Hepatocyte (in vitro differentiated cells): ENCODE data around the gene PTPN13. TPM values are rescaled to one million over a fixed set of nuclear protein-coding genes. Genes with fewer than 3 reads are reported as not detected.

Experiments
- DNase-seq: peaks from one replicate; pipeline ENCODE4 v3.0.0-alpha.2; 2016; ENCODE audit warnings: low spot score
- H2AFZ ChIP-seq: fragments of 200-600 bp; sonication (generic); 2 replicates; pipeline ENCODE4 v1.6.0; 2016; ENCODE audit warnings: antibody characterized with exemption, mild to moderate bottlenecking
- H3K27ac ChIP-seq: fragments of 200-600 bp; sonication (generic); 2 replicates; pipeline ENCODE4 v1.5.1; 2016; ENCODE audit warnings: mild to moderate bottlenecking
- H3K27me3 ChIP-seq: fragments of 200-600 bp; sonication (generic); 2 replicates; pipeline ENCODE4 v1.6.1; 2016
- H3K36me3 ChIP-seq: fragments of 200-600 bp; sonication (generic); replicated peaks from 2 replicates; pipeline ENCODE4 v1.5.1; 2016; ENCODE audit warnings: low read depth; ENCODE audit not compliant: insufficient read depth
- H3K4me1 ChIP-seq: fragments of 200-600 bp; sonication (generic); 2 replicates; pipeline ENCODE4 v1.5.1; 2016; ENCODE audit warnings: mild to moderate bottlenecking, moderate library complexity; ENCODE audit not compliant: insufficient read depth
- H3K4me2 ChIP-seq: fragments of 200-600 bp; sonication (generic); 2 replicates; pipeline ENCODE4 v1.6.0; 2016
- H3K4me3 ChIP-seq: fragments of 200-600 bp; sonication (generic); 2 replicates; pipeline ENCODE4 v1.5.1; 2016; ENCODE audit warnings: mild to moderate bottlenecking
- H3K79me2 ChIP-seq: fragments of 200-600 bp; sonication (generic); 2 replicates; pipeline ENCODE4 v1.6.0; 2017; ENCODE audit warnings: mild to moderate bottlenecking
- H3K9me2 ChIP-seq: fragments of 200-600 bp; sonication (generic); replicated peaks from 2 replicates; pipeline ENCODE4 v1.6.0; 2017; ENCODE audit warnings: mild to moderate bottlenecking; ENCODE audit not compliant: insufficient read depth
- H3K9me3 ChIP-seq: fragments of 200-600 bp; sonication (generic); 2 replicates; pipeline ENCODE4 v1.5.1; 2016; ENCODE audit warnings: low read depth, mild to moderate bottlenecking
- H4K20me1 ChIP-seq: fragments of 200-600 bp; sonication (generic); 2 replicates; pipeline ENCODE4 v1.6.0; 2016; ENCODE audit warnings: mild to moderate bottlenecking; ENCODE audit not compliant: insufficient read depth, poor library complexity, severe bottlenecking
- EZH2 ChIP-seq: fragments of 200-600 bp; sonication (generic); IDR thresholded peaks from 2 replicates; pipeline ENCODE4 v1.6.1; 2016; ENCODE audit warnings: antibody characterized with exemption, mild to moderate bottlenecking, borderline replicate concordance
- EZH2phosphoT487 ChIP-seq: fragments of 200-600 bp; sonication (generic); IDR thresholded peaks from one replicate; pipeline ENCODE4 v1.6.1; 2018; ENCODE audit warnings: antibody characterized with exemption, mild to moderate bottlenecking, low read depth, moderate library complexity; ENCODE audit not compliant: unreplicated experiment, severe bottlenecking
- WGBS: methylation state at CpG from one replicate; pipeline ENCODE4 v1.1.6; 2016; ENCODE audit warnings: low lambda C conversion rate; ENCODE audit errors: missing lambda C conversion rate; 5-methylcytosine and 5-hydroxymethylcytosine counted together
- polyA plus RNA-seq: library from polyadenylated mRNA; unstranded; fragments of >200 nt; fragmentation: Nextera tagmentation; extraction: Ambion mirVana; gene quantifications from 2 replicates; pipeline ENCODE4 v1.2.1, GENCODE V29; 2016
- total RNA-seq: library from RNA; depleted of rRNA; stranded (reverse); fragments of >200 nt; gene quantifications from 2 replicates; pipeline ENCODE4 v1.2.3, GENCODE V29; 2014
- TF ChIP-seq, protein P1 (sequence below): fragments of 200-600 bp; sonication (generic); IDR thresholded peaks from 2 replicates; pipeline ENCODE4 v1.5.1; 2016; ENCODE audit warnings: antibody characterized with exemption, mild to moderate bottlenecking; ENCODE audit not compliant: poor library complexity

Gene PTPN13
- total and polyA plus RNA-seq, 2 experiments from 2014 or later, result 12.6 to 52.8 TPM

DNA sequence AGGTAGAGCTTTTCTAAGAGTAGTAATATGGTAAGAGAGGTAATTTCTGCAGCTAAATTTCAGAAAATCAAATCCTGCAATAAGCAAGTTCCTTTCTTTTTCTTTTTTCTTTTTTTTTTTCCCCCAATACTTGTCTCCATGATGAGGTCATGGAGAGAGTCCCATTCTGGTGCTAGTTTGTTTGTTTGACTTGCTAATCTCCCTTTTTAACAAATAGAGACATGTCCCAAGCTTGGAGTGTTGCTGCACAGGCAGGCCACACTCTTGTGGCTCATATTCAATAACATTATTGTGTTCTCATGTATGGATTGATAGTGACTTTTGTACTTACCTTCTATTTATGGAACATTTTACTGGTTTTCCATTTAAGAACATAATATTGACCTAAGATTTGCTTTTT lies 25.5 kb downstream of the PTPN13 start:
- H3K9me3 ChIP-seq, result no peaks in the 10 kb centered on the region
- no peak overlapping the region for H3K4me2 ChIP-seq

DNA sequence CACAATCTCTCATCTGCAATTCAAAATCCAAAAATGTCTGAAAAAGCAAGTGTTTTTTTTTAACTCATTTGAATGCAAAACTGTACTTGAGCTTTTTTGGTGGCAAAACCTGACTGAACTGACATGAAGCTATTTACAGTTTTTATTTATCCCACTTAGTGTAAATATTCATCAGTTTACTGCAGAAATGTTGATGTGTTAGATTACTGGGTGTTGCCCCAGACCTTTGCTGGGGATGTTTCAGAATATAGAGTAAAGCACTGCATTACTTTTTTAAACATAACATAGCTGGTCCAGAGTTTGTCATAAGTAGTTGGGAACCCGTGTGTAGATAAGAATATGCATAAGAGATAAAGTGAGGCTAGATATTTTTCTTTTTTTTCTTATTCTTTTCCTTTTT lies 27.3 kb downstream of the PTPN13 start:
- Histone ChIP-seq H3K27ac (no peak overlapping the region), H3K27me3 (no peaks in the 10 kb centered on the region), H2AFZ (no peak overlapping the region), H3K36me3 (no peaks in the 10 kb centered on the region), H3K4me1 (peaks cover 9% of the 10 kb centered on the region), H4K20me1 (peaks cover 3% of the 10 kb centered on the region), H3K79me2 (peaks cover 78% of the 10 kb centered on the region), H3K4me3 (no peak overlapping the region), H3K9me3 (no peaks in the 10 kb centered on the region), H3K4me2 (no peak overlapping the region), H3K9me2 (no peaks in the 10 kb centered on the region)
- no peak for DNase-seq
- TF ChIP-seq EZH2 (no peak), EZH2phosphoT487 (no peak)
- TF ChIP-seq, protein P1, sequence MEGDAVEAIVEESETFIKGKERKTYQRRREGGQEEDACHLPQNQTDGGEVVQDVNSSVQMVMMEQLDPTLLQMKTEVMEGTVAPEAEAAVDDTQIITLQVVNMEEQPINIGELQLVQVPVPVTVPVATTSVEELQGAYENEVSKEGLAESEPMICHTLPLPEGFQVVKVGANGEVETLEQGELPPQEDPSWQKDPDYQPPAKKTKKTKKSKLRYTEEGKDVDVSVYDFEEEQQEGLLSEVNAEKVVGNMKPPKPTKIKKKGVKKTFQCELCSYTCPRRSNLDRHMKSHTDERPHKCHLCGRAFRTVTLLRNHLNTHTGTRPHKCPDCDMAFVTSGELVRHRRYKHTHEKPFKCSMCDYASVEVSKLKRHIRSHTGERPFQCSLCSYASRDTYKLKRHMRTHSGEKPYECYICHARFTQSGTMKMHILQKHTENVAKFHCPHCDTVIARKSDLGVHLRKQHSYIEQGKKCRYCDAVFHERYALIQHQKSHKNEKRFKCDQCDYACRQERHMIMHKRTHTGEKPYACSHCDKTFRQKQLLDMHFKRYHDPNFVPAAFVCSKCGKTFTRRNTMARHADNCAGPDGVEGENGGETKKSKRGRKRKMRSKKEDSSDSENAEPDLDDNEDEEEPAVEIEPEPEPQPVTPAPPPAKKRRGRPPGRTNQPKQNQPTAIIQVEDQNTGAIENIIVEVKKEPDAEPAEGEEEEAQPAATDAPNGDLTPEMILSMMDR, result no peak
- 40% methylated on average over 1 of the region's 1 CpG for WGBS

More for the DNA sequence above, 25.5 kb downstream of the PTPN13 start:
- no peak for TF ChIP-seq EZH2phosphoT487
- H4K20me1 ChIP-seq, result peaks cover 3% of the 10 kb centered on the region
- DNase-seq, result no peak
- H2AFZ ChIP-seq, result no peak overlapping the region
- H3K4me1 ChIP-seq, result no peaks in the 10 kb centered on the region
- H3K4me3 ChIP-seq, result no peak overlapping the region
- peaks cover 86% of the 10 kb centered on the region for H3K79me2 ChIP-seq
- H3K27me3 ChIP-seq, result no peaks in the 10 kb centered on the region
- no peaks in the 10 kb centered on the region for H3K9me2 ChIP-seq
- no peaks in the 10 kb centered on the region for H3K36me3 ChIP-seq
- no peak overlapping the region for H3K27ac ChIP-seq

DNA sequence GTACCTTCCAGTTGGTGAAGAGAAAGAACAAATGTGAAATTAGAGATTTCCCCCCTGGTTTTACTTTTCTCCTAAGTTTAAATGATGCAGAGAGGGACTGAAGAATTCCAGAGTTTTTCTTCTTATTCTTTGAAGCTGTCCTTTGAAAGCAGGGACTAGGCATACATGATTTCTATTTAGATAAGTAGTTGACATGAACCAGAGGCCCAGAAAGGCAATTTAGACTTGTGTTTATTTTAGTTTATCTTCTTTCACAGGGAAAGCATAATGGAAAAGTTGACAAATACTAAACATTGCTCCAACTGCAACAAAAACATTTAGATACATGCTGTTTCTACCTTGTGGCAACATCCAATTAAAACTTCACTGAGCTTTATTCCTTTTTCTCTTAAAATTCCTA lies 32.0 kb downstream of the PTPN13 start:
- Histone ChIP-seq H3K27me3 (no peaks in the 10 kb centered on the region), H3K9me3 (no peaks in the 10 kb centered on the region), H3K4me2 (peak overlapping the region; percentile 10), H2AFZ (no peak overlapping the region), H3K79me2 (peaks cover 72% of the 10 kb centered on the region), H3K9me2 (no peaks in the 10 kb centered on the region), H3K4me1 (peaks cover 18% of the 10 kb centered on the region), H3K4me3 (no peak overlapping the region), H4K20me1 (peaks cover 3% of the 10 kb centered on the region), H3K27ac (peak overlapping the region; percentile 2), H3K36me3 (no peaks in the 10 kb centered on the region)
- DNase-seq, result peak; percentile 6
- TF ChIP-seq, protein P1, result no peak
- no peak for TF ChIP-seq EZH2
- TF ChIP-seq EZH2phosphoT487, result no peak

DNA sequence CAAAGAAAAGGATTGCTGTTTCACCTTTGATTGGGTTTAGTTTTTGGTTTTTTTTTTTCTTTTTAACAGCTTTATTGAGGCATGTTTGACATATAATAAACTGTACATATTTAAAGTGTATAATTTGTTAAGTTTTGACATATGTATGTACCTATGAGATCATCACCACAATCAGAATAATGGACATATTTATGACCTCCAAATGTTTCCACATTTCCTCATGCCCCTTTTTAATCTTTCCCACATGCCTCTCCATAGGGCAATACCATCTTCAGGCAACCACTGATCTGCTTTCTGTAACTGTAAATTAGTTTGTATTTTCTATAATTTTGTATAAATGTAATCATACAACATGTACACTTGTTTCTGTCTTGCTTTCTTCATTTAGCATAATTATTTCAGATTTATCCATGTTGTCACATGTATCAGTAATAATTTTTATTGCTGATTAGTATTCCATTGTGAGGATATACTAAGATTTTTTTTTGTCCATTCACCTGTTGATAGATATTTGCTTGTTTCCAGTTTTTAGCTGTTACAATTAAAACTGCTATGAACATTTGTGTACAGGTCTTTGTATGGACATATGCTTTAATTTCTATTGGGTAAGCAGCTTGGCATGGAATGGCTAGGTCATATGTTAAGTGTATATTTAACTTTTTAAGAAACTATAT lies 33.5 kb downstream of the PTPN13 start:
- no peaks in the 10 kb centered on the region for H3K9me2 ChIP-seq
- H4K20me1 ChIP-seq, result no peaks in the 10 kb centered on the region
- H3K4me3 ChIP-seq, result no peak overlapping the region
- H3K4me1 ChIP-seq, result peaks cover 23% of the 10 kb centered on the region
- no peak overlapping the region for H3K4me2 ChIP-seq
- H3K36me3 ChIP-seq, result no peaks in the 10 kb centered on the region
- TF ChIP-seq, protein P1, result no peak
- TF ChIP-seq EZH2phosphoT487 (no peak), EZH2 (no peak)
- peaks cover 71% of the 10 kb centered on the region for H3K79me2 ChIP-seq
- no peak overlapping the region for H2AFZ ChIP-seq
- H3K27ac ChIP-seq, result no peak overlapping the region
- DNase-seq, result no peak
- H3K27me3 ChIP-seq, result no peaks in the 10 kb centered on the region
- H3K9me3 ChIP-seq, result no peaks in the 10 kb centered on the region
